ENCODE results near the gene RINL. TPM values are rescaled to one million over a fixed set of nuclear protein-coding genes. Genes with fewer than 3 reads are reported as not detected.

The RINL gene
- total and polyA plus RNA-seq, 2 of the 8 experiments (the other 6 are each of a cell fraction or from before 2014, with no cell fraction given), result 11.1 to 11.9 TPM

DNA sequence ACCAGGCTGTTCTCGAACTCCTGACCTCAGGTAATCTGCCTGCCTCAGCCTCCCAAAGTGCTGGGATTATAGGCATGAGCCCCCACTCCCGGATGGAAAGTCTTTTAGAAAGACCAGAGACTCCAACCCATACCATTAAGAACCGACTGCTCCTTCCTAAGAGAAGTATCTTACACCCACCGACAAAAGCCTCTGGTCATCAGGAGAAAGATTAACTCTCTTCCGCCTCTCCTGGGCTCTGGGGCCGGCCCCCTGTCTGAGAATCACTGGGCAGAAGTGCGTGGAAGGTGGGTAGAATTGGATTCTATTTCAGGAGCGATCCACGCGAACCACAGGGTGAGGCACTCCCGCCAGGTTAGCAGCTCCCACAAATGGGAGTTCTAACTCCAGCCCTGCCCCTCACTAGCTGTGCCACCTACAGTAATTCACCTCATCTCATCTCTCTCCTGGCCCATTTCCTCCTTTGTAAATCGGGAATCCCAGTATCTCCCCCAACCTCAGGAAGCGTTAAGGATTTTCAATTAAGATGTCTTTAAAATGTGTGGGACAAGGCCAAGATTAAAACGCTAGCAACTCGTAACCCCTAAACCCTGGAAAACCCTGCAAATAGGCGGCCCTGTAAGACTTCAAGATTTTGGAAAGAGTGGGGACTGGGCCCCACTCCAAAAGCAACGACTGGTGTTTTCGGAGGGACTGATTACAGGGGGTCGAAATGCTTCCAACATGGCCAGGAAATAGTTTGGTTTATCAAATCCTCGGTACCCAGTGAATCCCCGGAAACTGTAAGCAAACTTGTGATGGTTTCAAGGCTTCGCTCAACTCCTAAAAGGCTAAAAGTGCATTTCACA is 29.6 kb downstream of the RINL start (continued):
- TF ChIP-seq, protein P1, sequence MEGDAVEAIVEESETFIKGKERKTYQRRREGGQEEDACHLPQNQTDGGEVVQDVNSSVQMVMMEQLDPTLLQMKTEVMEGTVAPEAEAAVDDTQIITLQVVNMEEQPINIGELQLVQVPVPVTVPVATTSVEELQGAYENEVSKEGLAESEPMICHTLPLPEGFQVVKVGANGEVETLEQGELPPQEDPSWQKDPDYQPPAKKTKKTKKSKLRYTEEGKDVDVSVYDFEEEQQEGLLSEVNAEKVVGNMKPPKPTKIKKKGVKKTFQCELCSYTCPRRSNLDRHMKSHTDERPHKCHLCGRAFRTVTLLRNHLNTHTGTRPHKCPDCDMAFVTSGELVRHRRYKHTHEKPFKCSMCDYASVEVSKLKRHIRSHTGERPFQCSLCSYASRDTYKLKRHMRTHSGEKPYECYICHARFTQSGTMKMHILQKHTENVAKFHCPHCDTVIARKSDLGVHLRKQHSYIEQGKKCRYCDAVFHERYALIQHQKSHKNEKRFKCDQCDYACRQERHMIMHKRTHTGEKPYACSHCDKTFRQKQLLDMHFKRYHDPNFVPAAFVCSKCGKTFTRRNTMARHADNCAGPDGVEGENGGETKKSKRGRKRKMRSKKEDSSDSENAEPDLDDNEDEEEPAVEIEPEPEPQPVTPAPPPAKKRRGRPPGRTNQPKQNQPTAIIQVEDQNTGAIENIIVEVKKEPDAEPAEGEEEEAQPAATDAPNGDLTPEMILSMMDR (IDR thresholded peaks at IDR 0.05; ENCODE audit: control extremely low read depth in 1 of 3, insufficient read depth in 1 of 3, low read depth in 1 of 3, low read length in 3 of 3), result no peak
- TF ChIP-seq ASH2L (IDR thresholded peaks at IDR 0.05; ENCODE audit: low read length) (no peak), BACH1 (IDR thresholded peaks at IDR 0.05; ENCODE audit: low read length) (no peak), SP2 (IDR thresholded peaks at IDR 0.05; ENCODE audit: low read length) (no peak), SAP30 (IDR thresholded peaks at IDR 0.05; ENCODE audit: insufficient read depth, insufficient replicate concordance, low read length) (no peak), POLR2AphosphoS5 (IDR thresholded peaks at IDR 0.05; ENCODE audit: low read depth, low read length) (peak; percentile 74; the same call in 1 of the 2 replicates)
- TF ChIP-seq, protein P2, sequence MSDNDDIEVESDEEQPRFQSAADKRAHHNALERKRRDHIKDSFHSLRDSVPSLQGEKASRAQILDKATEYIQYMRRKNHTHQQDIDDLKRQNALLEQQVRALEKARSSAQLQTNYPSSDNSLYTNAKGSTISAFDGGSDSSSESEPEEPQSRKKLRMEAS (IDR thresholded peaks at IDR 0.05), result no peak
- TF ChIP-seq, protein P3, sequence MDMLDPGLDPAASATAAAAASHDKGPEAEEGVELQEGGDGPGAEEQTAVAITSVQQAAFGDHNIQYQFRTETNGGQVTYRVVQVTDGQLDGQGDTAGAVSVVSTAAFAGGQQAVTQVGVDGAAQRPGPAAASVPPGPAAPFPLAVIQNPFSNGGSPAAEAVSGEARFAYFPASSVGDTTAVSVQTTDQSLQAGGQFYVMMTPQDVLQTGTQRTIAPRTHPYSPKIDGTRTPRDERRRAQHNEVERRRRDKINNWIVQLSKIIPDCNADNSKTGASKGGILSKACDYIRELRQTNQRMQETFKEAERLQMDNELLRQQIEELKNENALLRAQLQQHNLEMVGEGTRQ (IDR thresholded peaks at IDR 0.05; ENCODE audit: low read length), result no peak

Measured in H1 (cell line).